Mesendoderm (in vitro differentiated cells): ENCODE results near the gene PBX1.

Source experiments
- DNase-seq: peaks from one replicate; pipeline ENCODE4 v3.0.0; 2013
- H2AK5ac ChIP-seq: 2 replicates; pipeline ENCODE4 v1.6.1; 2013; ENCODE audit warnings: low read length, inconsistent platforms
- H2BK120ac ChIP-seq: 2 replicates; pipeline ENCODE4 v1.6.1; 2013; ENCODE audit warnings: low read depth, mild to moderate bottlenecking, low read length, moderate library complexity, mixed read lengths
- H2BK15ac ChIP-seq: replicated peaks from 2 replicates; pipeline ENCODE4 v1.6.1; 2013; ENCODE audit warnings: low read depth, mild to moderate bottlenecking, moderate library complexity
- H2BK5ac ChIP-seq: 2 replicates; pipeline ENCODE4 v1.6.1; 2013; ENCODE audit warnings: low read length, inconsistent platforms
- H3K18ac ChIP-seq: 2 replicates; pipeline ENCODE4 v1.6.1; 2013; ENCODE audit warnings: mild to moderate bottlenecking, low read length, mixed read lengths
- H3K23ac ChIP-seq: one replicate; pipeline ENCODE4 v1.6.1; 2013; ENCODE audit warnings: low read length
- H3K27ac ChIP-seq: 2 replicates; pipeline ENCODE4 v1.5.1; 2013; ENCODE audit warnings: low read depth, mild to moderate bottlenecking, inconsistent platforms, low read length, moderate library complexity
- H3K27me3 ChIP-seq: 2 replicates; pipeline ENCODE4 v1.6.1; 2013; ENCODE audit warnings: low read length, control low read depth, mild to moderate bottlenecking, inconsistent platforms; ENCODE audit not compliant: insufficient read depth, poor library complexity
- H3K36me3 ChIP-seq: 2 replicates; pipeline ENCODE4 v1.6.1; 2013; ENCODE audit warnings: low read length, inconsistent platforms; ENCODE audit not compliant: control insufficient read depth, insufficient read depth
- H3K4ac ChIP-seq: one replicate; pipeline ENCODE4 v1.6.1; 2013; ENCODE audit warnings: low read depth, mild to moderate bottlenecking, low read length, moderate library complexity
- H3K4me1 ChIP-seq: 2 replicates; pipeline ENCODE4 v1.6.1; 2013; ENCODE audit warnings: low read depth, low read length, inconsistent platforms; ENCODE audit not compliant: control insufficient read depth
- H3K4me2 ChIP-seq: 2 replicates; pipeline ENCODE4 v1.6.1; 2013; ENCODE audit warnings: low read length
- H3K4me3 ChIP-seq: 2 replicates; pipeline ENCODE4 v1.5.1; 2013; ENCODE audit warnings: mild to moderate bottlenecking, low read length
- H3K56ac ChIP-seq: one replicate; pipeline ENCODE4 v1.6.1; 2013; ENCODE audit warnings: low read length
- H3K79me1 ChIP-seq: 2 replicates; pipeline ENCODE4 v1.6.1; 2013; ENCODE audit warnings: low read length, inconsistent platforms
- H3K79me2 ChIP-seq: 2 replicates; pipeline ENCODE4 v1.6.1; 2013; ENCODE audit warnings: mild to moderate bottlenecking, low read length; ENCODE audit not compliant: control insufficient read depth, insufficient read depth
- H3K9ac ChIP-seq: 2 replicates; pipeline ENCODE4 v1.6.1; 2013; ENCODE audit warnings: low read length, inconsistent platforms
- H4K5ac ChIP-seq: one replicate; pipeline ENCODE4 v1.6.1; 2013; ENCODE audit warnings: low read length
- H4K8ac ChIP-seq: one replicate; pipeline ENCODE4 v1.6.1; 2013; ENCODE audit warnings: low read depth, mild to moderate bottlenecking, control low read depth, low read length, moderate library complexity
- WGBS: extraction: QIAGEN DNeasy Blood & Tissue Kit; methylation state at CpG from one replicate; pipeline ENCODE4 v1.1.7; 2013; ENCODE audit warnings: low lambda C conversion rate, missing lambda C conversion rate; ENCODE audit not compliant: insufficient coverage; ENCODE audit errors: extremely low coverage; 5-methylcytosine and 5-hydroxymethylcytosine counted together

PBX1 gene

GRCh38 chr1:164592634-164593033 lies 33.6 kb downstream of the PBX1 start:
- Histone ChIP-seq H3K23ac (no peak overlapping the region), H3K27me3 (no peaks in the 10 kb centered on the region), H3K18ac (peak overlapping the region; percentile 25), H3K79me2 (peaks cover 8% of the 10 kb centered on the region), H3K4me2 (no peak overlapping the region), H4K8ac (no peak overlapping the region), H3K36me3 (no peaks in the 10 kb centered on the region), H2BK15ac (no peak overlapping the region), H2AK5ac (peak overlapping the region; percentile 8), H2BK120ac (no peak overlapping the region), H2BK5ac (no peak overlapping the region), H3K4ac (peak overlapping the region; percentile 37), H4K5ac (no peak overlapping the region), H3K9ac (no peak overlapping the region), H3K27ac (peak overlapping the region; percentile 21), H3K4me3 (no peak overlapping the region), H3K56ac (peak overlapping the region; percentile 45), H3K4me1 (peaks cover 23% of the 10 kb centered on the region), H3K79me1 (peaks cover 4% of the 10 kb centered on the region)
- no CpG with 5 or more reads among the region's 5 CpGs for WGBS
- peak; percentile 35 for DNase-seq

- H3K4me3 ChIP-seq = no peak overlapping the region
- H3K56ac ChIP-seq = no peak overlapping the region
- no peak overlapping the region for H4K8ac ChIP-seq
- H3K18ac ChIP-seq = no peak overlapping the region
- peaks cover 13% of the 10 kb centered on the region for H3K79me2 ChIP-seq
- no peak overlapping the region for H3K4ac ChIP-seq
- no peak overlapping the region for H2AK5ac ChIP-seq
- H4K5ac ChIP-seq = no peak overlapping the region
- no peaks in the 10 kb centered on the region for H3K36me3 ChIP-seq
- no peak overlapping the region for H2BK5ac ChIP-seq
- no peak overlapping the region for H2BK15ac ChIP-seq
- H3K4me1 ChIP-seq = peaks cover 19% of the 10 kb centered on the region
- no peak for DNase-seq
- no CpG with 5 or more reads among the region's 4 CpGs for WGBS
- H3K27ac ChIP-seq = no peak overlapping the region
- H3K9ac ChIP-seq = no peak overlapping the region
- H3K27me3 ChIP-seq = no peaks in the 10 kb centered on the region
- H2BK120ac ChIP-seq = no peak overlapping the region
- peaks cover 4% of the 10 kb centered on the region for H3K79me1 ChIP-seq
- H3K23ac ChIP-seq = no peak overlapping the region
- no peak overlapping the region for H3K4me2 ChIP-seq
These were observed 36.2 kb downstream of the PBX1 start for GRCh38 chr1:164595212-164595611.

GRCh38 chr1:164596172-164596571 lies 37.2 kb downstream of the PBX1 start:
- no peak overlapping the region for H4K5ac ChIP-seq
- H3K4ac ChIP-seq = no peak overlapping the region
- no peak overlapping the region for H3K56ac ChIP-seq
- DNase-seq = no peak
- no peaks in the 10 kb centered on the region for H3K27me3 ChIP-seq
- no peak overlapping the region for H2BK5ac ChIP-seq
- no peak overlapping the region for H2BK120ac ChIP-seq
- no peaks in the 10 kb centered on the region for H3K36me3 ChIP-seq
- H4K8ac ChIP-seq = no peak overlapping the region
- H3K23ac ChIP-seq = no peak overlapping the region
- H3K79me1 ChIP-seq = peaks cover 4% of the 10 kb centered on the region
- H3K9ac ChIP-seq = no peak overlapping the region
- no peak overlapping the region for H2BK15ac ChIP-seq
- peaks cover 13% of the 10 kb centered on the region for H3K79me2 ChIP-seq
- no peak overlapping the region for H3K4me3 ChIP-seq
- H3K27ac ChIP-seq = no peak overlapping the region
- no CpG with 5 or more reads among the region's 1 CpG for WGBS
- no peak overlapping the region for H2AK5ac ChIP-seq
- peaks cover 19% of the 10 kb centered on the region for H3K4me1 ChIP-seq
- no peak overlapping the region for H3K18ac ChIP-seq
- no peak overlapping the region for H3K4me2 ChIP-seq

GRCh38 chr1:164598719-164599118 lies 39.7 kb downstream of the PBX1 start:
- Histone ChIP-seq H2AK5ac (no peak overlapping the region), H3K4me3 (no peak overlapping the region), H3K4ac (no peak overlapping the region), H3K4me2 (no peak overlapping the region), H2BK5ac (no peak overlapping the region), H3K23ac (no peak overlapping the region), H3K4me1 (peaks cover 14% of the 10 kb centered on the region), H2BK15ac (no peak overlapping the region), H4K5ac (no peak overlapping the region), H3K27me3 (no peaks in the 10 kb centered on the region), H3K56ac (no peak overlapping the region), H2BK120ac (no peak overlapping the region), H3K36me3 (no peaks in the 10 kb centered on the region), H3K18ac (no peak overlapping the region), H3K9ac (no peak overlapping the region), H3K27ac (no peak overlapping the region), H3K79me2 (peaks cover 7% of the 10 kb centered on the region), H3K79me1 (no peaks in the 10 kb centered on the region), H4K8ac (no peak overlapping the region)
- WGBS = no CpG with 5 or more reads among the region's 6 CpGs
- DNase-seq = no peak

GRCh38 chr1:164599272-164599671 lies 40.3 kb downstream of the PBX1 start:
- no peak overlapping the region for H2BK15ac ChIP-seq
- no peak overlapping the region for H2AK5ac ChIP-seq
- WGBS = no CpG with 5 or more reads among the region's 5 CpGs

GRCh38 chr1:164601399-164602100 lies 42.6 kb downstream of the PBX1 start:
- Histone ChIP-seq H3K4me3 (no peak overlapping the region), H3K27ac (peak overlapping the region; percentile 81)
- WGBS = no CpG with 5 or more reads among the region's 5 CpGs

More at GRCh38 chr1:164599272-164599671, 40.3 kb downstream of the PBX1 start:
- no peak overlapping the region for H3K56ac ChIP-seq
- no peak overlapping the region for H3K4me3 ChIP-seq
- no peak overlapping the region for H3K23ac ChIP-seq
- H2BK5ac ChIP-seq = no peak overlapping the region
- peaks cover 1% of the 10 kb centered on the region for H3K79me1 ChIP-seq
- H2BK120ac ChIP-seq = no peak overlapping the region
- H3K18ac ChIP-seq = no peak overlapping the region
- H4K5ac ChIP-seq = no peak overlapping the region
- peaks cover 14% of the 10 kb centered on the region for H3K4me1 ChIP-seq
- H3K27me3 ChIP-seq = no peaks in the 10 kb centered on the region
- no peak overlapping the region for H3K4me2 ChIP-seq
- H3K27ac ChIP-seq = no peak overlapping the region
- no peak overlapping the region for H3K4ac ChIP-seq
- DNase-seq = no peak
- no peak overlapping the region for H4K8ac ChIP-seq
- no peaks in the 10 kb centered on the region for H3K36me3 ChIP-seq
- H3K9ac ChIP-seq = no peak overlapping the region
- H3K79me2 ChIP-seq = peaks cover 9% of the 10 kb centered on the region

More at GRCh38 chr1:164601399-164602100, 42.6 kb downstream of the PBX1 start:
- Histone ChIP-seq H3K4me2 (peak overlapping the region; percentile 2), H3K4ac (peak overlapping the region; percentile 21), H3K27me3 (no peaks in the 10 kb centered on the region), H4K8ac (no peak overlapping the region), H3K9ac (peak overlapping the region; percentile 9), H3K4me1 (peaks cover 14% of the 10 kb centered on the region), H3K56ac (peak overlapping the region; percentile 40), H2BK15ac (no peak overlapping the region), H2BK120ac (no peak overlapping the region), H3K79me1 (peaks cover 2% of the 10 kb centered on the region), H2BK5ac (peak overlapping the region; percentile 37), H3K18ac (peak overlapping the region; percentile 81), H3K36me3 (no peaks in the 10 kb centered on the region), H3K23ac (no peak overlapping the region), H3K79me2 (peaks cover 8% of the 10 kb centered on the region), H4K5ac (no peak overlapping the region), H2AK5ac (peak overlapping the region; percentile 61)
- peak; percentile 36 for DNase-seq
